Measurements from ENCODE around the gene ANKRD55. TPM values are rescaled to one million over a fixed set of nuclear protein-coding genes. Genes with fewer than 3 reads are reported as not detected.
A peak's percentile ranks its signal among the peaks of the same experiment; 100 is the strongest.
"Not testable (repeated sequence)": the region's sequence is repeated elsewhere in the genome, so short reads cannot be mapped to it uniquely, and the experiment has no call there.

The ANKRD55 gene
- total RNA-seq, 1 experiment from 2014 or later: not detected

GRCh38 chr5:56253924-56254323 is 20.8 kb upstream of the ANKRD55 start:
- no peak for DNase-seq (ENCODE audit: low read depth)

GRCh38 chr5:56253126-56253525 is 20.0 kb upstream of the ANKRD55 start:
- no peak for DNase-seq (ENCODE audit: low read depth)

- DNase-seq (ENCODE audit: low read depth): no peak
These were observed 18.9 kb upstream of the ANKRD55 start for GRCh38 chr5:56251918-56252553.

- no peak for DNase-seq (ENCODE audit: low read depth)
These were observed 18.3 kb upstream of the ANKRD55 start for GRCh38 chr5:56251440-56251839.

GRCh38 chr5:56250011-56250410 is 16.9 kb upstream of the ANKRD55 start:
- no peak for DNase-seq (ENCODE audit: low read depth)

- not testable (repeated sequence) for DNase-seq (ENCODE audit: low read depth)
These were observed 16.0 kb upstream of the ANKRD55 start for GRCh38 chr5:56249085-56249484.

GRCh38 chr5:56247592-56247991 is 14.5 kb upstream of the ANKRD55 start:
- DNase-seq (ENCODE audit: low read depth): no peak

GRCh38 chr5:56246769-56247168 is 13.6 kb upstream of the ANKRD55 start:
- DNase-seq (ENCODE audit: low read depth): no peak

- DNase-seq (ENCODE audit: low read depth): no peak
These were observed 12.4 kb upstream of the ANKRD55 start for GRCh38 chr5:56245481-56245880.

- DNase-seq (ENCODE audit: low read depth): no peak
These were observed 11.5 kb upstream of the ANKRD55 start for GRCh38 chr5:56244627-56245026.

GRCh38 chr5:56242271-56242670 is 9.1 kb upstream of the ANKRD55 start:
- DNase-seq (ENCODE audit: low read depth): not testable (repeated sequence)

GRCh38 chr5:56232538-56232937 is 592 bp downstream of the ANKRD55 start:
- no peak for DNase-seq (ENCODE audit: low read depth)

GRCh38 chr5:56230576-56230975 is 2.6 kb downstream of the ANKRD55 start:
- no peak for DNase-seq (ENCODE audit: low read depth)

GRCh38 chr5:56229111-56229510 is 4.0 kb downstream of the ANKRD55 start:
- no peak for DNase-seq (ENCODE audit: low read depth)

- no peak for DNase-seq (ENCODE audit: low read depth)
These were observed 4.5 kb downstream of the ANKRD55 start for GRCh38 chr5:56228631-56229030.

- no peak for DNase-seq (ENCODE audit: low read depth)
These were observed 5.4 kb downstream of the ANKRD55 start for GRCh38 chr5:56227691-56228090.

GRCh38 chr5:56223298-56223697 is 9.8 kb downstream of the ANKRD55 start:
- DNase-seq (ENCODE audit: low read depth): not testable (repeated sequence)

GRCh38 chr5:56221601-56222000 is 11.5 kb downstream of the ANKRD55 start:
- not testable (repeated sequence) for DNase-seq (ENCODE audit: low read depth)

- no peak for DNase-seq (ENCODE audit: low read depth)
These were observed 17.9 kb downstream of the ANKRD55 start for GRCh38 chr5:56215019-56215830.

GRCh38 chr5:56213886-56214535 is 19.1 kb downstream of the ANKRD55 start:
- peak; percentile 45 for DNase-seq (ENCODE audit: low read depth)

GRCh38 chr5:56212130-56212879 is 20.8 kb downstream of the ANKRD55 start:
- DNase-seq (ENCODE audit: low read depth): no peak

GRCh38 chr5:56211298-56211865 is 21.7 kb downstream of the ANKRD55 start:
- DNase-seq (ENCODE audit: low read depth): peak; percentile 83

All from Daoy (cell line).